H1 (cell line): ENCODE data around the gene FCAR. TPM values are rescaled to one million over a fixed set of nuclear protein-coding genes. Genes with fewer than 3 reads are reported as not detected.

Experiments
- CTCF ChIP-seq, 3 experiments: IDR thresholded peaks; 1 replicate in 2 of 3; 2 replicates in 1 of 3; pipeline versions ENCODE4 v1.5.1 to v1.6.1; 2011; ENCODE audit warnings: low read length in 3 of 3, mild to moderate bottlenecking in 3 of 3, inconsistent platforms in 2 of 3, low read depth in 1 of 3, moderate library complexity in 1 of 3; ENCODE audit not compliant: insufficient read depth in 1 of 3; ENCODE audit errors: control extremely low read depth in 1 of 3
- SP1 ChIP-seq: IDR thresholded peaks from 2 replicates; pipeline ENCODE4 v1.6.1; 2011; ENCODE audit warnings: low read depth, low read length
- polyA plus RNA-seq, 7 experiments: library from polyadenylated mRNA; depleted of rRNA in 3 of 7; stranded (reverse) in 5 of 7; unstranded in 2 of 7; fragments of >200 nt in 5 of 7; fragments of 200-250 nt in 2 of 7; gene quantifications; 1 replicate in 5 of 7; 2 replicates in 1 of 7; 4 replicates in 1 of 7; pipeline versions ENCODE4 v1.2.1 to v1.2.3, GENCODE V29; 2011 to 2013; ENCODE audit warnings: missing spikeins in 2 of 7, mixed read lengths in 2 of 7
- total RNA-seq: library from RNA; stranded (reverse); fragmentation: NEBNext Ultra II Directional; extraction: Animal tissue kit (Norgen Biotek cat#: 25700); gene quantifications from 2 replicates; pipeline ENCODE4 v1.2.1, GENCODE V29; 2021

The FCAR gene
- total and polyA plus RNA-seq, 2 of the 8 experiments (the other 6 are each of a cell fraction or from before 2014, with no cell fraction given): not detected

- no peak for TF ChIP-seq CTCF (IDR thresholded peaks at IDR 0.05; ENCODE audit: control extremely low read depth in 1 of 3, insufficient read depth in 1 of 3, low read depth in 1 of 3, low read length in 3 of 3)
- no peak for TF ChIP-seq SP1
These were observed 31.9 kb downstream of the FCAR start, which contains the start of gene NCR1 (continued) for GRCh38 chr19:54905803-54906511.
